Measurements from ENCODE around the gene CCDC110.
A peak's percentile ranks its signal among the peaks of the same experiment; 100 is the strongest.

The CCDC110 gene

GRCh38 chr4:185470501-185471195 is 885 bp downstream of the CCDC110 start:
- DNase-seq: peak; percentile 64

- DNase-seq: no peak
Measured at GRCh38 chr4:185469580-185470154, 1.9 kb downstream of the CCDC110 start.

GRCh38 chr4:185468999-185469398 is 2.5 kb downstream of the CCDC110 start:
- DNase-seq: no peak

GRCh38 chr4:185467991-185468390 is 3.5 kb downstream of the CCDC110 start:
- no peak for DNase-seq

- DNase-seq: no peak
Measured at GRCh38 chr4:185467101-185467500, 4.4 kb downstream of the CCDC110 start.

GRCh38 chr4:185465707-185466106 is 5.8 kb downstream of the CCDC110 start:
- DNase-seq: no peak

- DNase-seq: no peak
Measured at GRCh38 chr4:185464887-185465286, 6.6 kb downstream of the CCDC110 start.

GRCh38 chr4:185464183-185464582 is 7.3 kb downstream of the CCDC110 start:
- DNase-seq: no peak

GRCh38 chr4:185463541-185463940 is 8.0 kb downstream of the CCDC110 start:
- no peak for DNase-seq

GRCh38 chr4:185461565-185461964 is 10.0 kb downstream of the CCDC110 start:
- DNase-seq: no peak

GRCh38 chr4:185457136-185457535 is 14.4 kb downstream of the CCDC110 start:
- peak; percentile 70 for DNase-seq

- DNase-seq: no peak
Measured at GRCh38 chr4:185456131-185456530, 15.4 kb downstream of the CCDC110 start.

- no peak for DNase-seq
Measured at GRCh38 chr4:185445209-185445608, 26.3 kb downstream of the CCDC110 start.

- DNase-seq: no peak
Measured at GRCh38 chr4:185441479-185441878, 30.1 kb downstream of the CCDC110 start.

GRCh38 chr4:185437809-185438208 is 33.7 kb downstream of the CCDC110 start:
- DNase-seq: no peak

GRCh38 chr4:185435466-185435865 is 36.1 kb downstream of the CCDC110 start:
- DNase-seq: no peak

GRCh38 chr4:185429660-185430059 is 41.9 kb downstream of the CCDC110 start:
- no peak for DNase-seq

- no peak for DNase-seq
Measured at GRCh38 chr4:185426960-185427688, 44.4 kb downstream of the CCDC110 start.

GRCh38 chr4:185425647-185426352 is 45.7 kb downstream of the CCDC110 start, which contains the start of gene UFSP2:
Gene UFSP2, minus strand, starts transcription at chr4:185425964. Its CDS starts 96 bp downstream, at chr4:185425868.
- DNase-seq: peak; percentile 90

GRCh38 chr4:185424905-185425646 is 46.5 kb downstream of the CCDC110 start:
- peak; percentile 37 for DNase-seq

GRCh38 chr4:185421366-185422124 is 50.0 kb downstream of the CCDC110 start:
- no peak for DNase-seq

GRCh38 chr4:185416955-185417354 is 54.6 kb downstream of the CCDC110 start:
- no peak for DNase-seq
